Activated CD4-positive, alpha-beta T cell treated with anti-CD3 and anti-CD28 coated beads, Interleukin-2, amount 50 U/mL, for 1 hour (primary cell): ENCODE data around the gene APOL6.
"Not testable (repeated sequence)": the region's sequence is repeated elsewhere in the genome, so short reads cannot be mapped to it uniquely, and the experiment has no call there.

ENCODE experiments used
- DNase-seq: peaks from one replicate; pipeline ENCODE4 v3.0.0-alpha.2; 2020

The APOL6 gene

GRCh38 chr22:35681454-35682052 lies 33.3 kb downstream of the APOL6 start:
- no peak for DNase-seq

DNA sequence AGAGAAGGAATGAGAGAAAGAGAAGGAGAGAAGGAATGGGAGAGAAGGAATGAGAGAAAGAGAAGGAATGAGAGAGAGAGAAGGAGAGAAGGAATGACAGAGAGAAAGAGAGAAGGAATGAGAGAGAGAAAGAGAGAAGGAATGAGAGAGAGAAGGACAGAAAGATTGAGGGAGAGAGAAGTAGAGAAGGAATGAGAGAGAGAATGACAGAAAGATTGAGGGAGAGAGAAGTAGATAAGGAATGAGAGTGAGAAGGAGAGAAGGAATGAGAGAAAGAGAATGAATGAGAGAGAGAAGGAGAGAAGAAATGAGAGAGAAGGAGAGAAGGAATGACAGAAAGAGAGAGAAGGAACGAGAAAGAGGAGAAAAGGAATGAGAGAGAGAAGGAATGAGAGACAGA lies 35.3 kb downstream of the APOL6 start:
- DNase-seq = no peak

- DNase-seq = no peak
Measured at GRCh38 chr22:35684270-35684700, 36.0 kb downstream of the APOL6 start.

- DNase-seq = no peak
Measured at GRCh38 chr22:35684732-35685131, 36.5 kb downstream of the APOL6 start.

DNA sequence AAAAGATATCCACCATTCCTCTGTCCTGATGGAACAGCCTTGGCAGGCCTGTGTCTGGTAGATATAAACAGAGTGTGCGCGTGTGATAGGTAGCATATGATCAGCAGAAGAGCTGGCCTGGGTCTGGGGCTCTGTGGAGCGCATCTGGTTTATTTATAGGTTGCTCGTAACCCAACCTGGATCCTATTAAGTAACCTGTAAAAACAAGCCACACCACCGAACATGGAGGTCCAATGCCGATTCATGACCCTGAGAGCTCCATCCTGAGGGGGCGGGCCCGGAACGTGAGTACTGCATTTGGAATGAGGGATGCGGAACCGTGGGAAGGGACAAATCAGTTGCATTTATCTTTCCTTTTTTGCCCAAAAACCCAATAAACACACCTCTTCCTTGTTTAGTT lies 37.5 kb downstream of the APOL6 start:
- no peak for DNase-seq

DNA sequence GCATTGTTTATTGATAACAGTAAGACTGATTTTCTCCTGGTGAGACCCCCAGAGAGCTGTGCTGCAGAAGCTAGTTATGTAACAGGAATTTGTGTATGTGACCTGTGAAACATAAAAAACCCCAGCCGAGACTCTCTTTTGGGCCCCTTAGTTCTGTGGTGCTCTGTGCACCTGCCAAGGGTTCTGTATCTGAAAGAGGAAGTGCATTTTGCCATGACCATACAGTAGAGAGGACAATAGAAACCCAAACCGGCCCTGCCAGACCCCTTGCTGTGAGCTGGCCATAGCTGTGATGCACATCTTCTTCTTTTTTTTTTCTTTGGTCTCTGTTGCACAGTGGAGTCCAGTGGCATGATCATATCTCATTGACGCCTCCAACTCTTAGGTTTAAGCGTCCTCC lies 38.1 kb downstream of the APOL6 start:
- no peak for DNase-seq

GRCh38 chr22:35687461-35687860 lies 39.2 kb downstream of the APOL6 start:
- DNase-seq = no peak

- no peak for DNase-seq
Measured at GRCh38 chr22:35688913-35689675, 40.8 kb downstream of the APOL6 start.

GRCh38 chr22:35690001-35690400 lies 41.8 kb downstream of the APOL6 start:
- no peak for DNase-seq

- DNase-seq = no peak
Measured at GRCh38 chr22:35695202-35695601, 47.0 kb downstream of the APOL6 start.

- DNase-seq = no peak
Measured at GRCh38 chr22:35697142-35697541, 48.9 kb downstream of the APOL6 start.

GRCh38 chr22:35699852-35700251 lies 51.6 kb downstream of the APOL6 start:
- not testable (repeated sequence) for DNase-seq

- DNase-seq = no peak
Measured at GRCh38 chr22:35703861-35704584, 55.8 kb downstream of the APOL6 start.

DNA sequence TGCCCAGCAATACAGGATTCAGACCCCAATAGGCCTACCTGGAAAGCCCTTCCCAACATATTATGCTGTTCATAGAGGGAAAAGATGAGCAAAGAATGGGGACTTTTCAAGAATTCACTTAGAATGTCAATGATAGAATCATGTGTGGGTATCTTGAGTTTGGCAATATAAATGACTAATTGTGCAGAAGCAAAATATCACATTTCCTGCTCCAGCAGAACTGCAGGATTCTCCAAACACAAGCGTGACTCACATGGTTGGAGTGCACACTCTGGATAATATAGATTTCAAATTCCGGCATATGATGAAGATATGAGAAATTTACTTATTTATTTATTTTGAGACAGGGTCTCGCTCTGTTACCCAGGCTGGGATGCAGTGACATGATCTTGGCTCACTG lies 56.9 kb downstream of the APOL6 start:
- no peak for DNase-seq

- no peak for DNase-seq
Measured at GRCh38 chr22:35708453-35708852, 60.2 kb downstream of the APOL6 start.

DNA sequence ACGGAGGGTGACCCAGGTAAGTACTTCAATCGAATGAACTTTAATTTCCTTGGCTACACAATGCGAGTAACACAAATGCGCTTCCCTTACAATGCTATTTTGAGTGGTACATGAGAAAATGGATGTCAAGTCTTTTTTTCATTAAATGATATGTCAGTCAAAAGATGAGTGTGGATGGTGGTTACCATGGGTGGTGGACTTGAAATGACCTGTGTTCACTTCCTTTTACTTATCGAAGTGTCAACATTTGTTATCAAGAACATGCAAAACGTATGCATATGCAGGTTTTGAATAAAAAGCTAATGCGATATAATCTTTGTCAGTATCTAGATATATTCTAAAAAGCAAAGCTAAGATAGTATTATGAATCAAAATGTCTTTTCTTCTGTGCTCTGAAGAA lies 60.7 kb downstream of the APOL6 start:
- no peak for DNase-seq

DNA sequence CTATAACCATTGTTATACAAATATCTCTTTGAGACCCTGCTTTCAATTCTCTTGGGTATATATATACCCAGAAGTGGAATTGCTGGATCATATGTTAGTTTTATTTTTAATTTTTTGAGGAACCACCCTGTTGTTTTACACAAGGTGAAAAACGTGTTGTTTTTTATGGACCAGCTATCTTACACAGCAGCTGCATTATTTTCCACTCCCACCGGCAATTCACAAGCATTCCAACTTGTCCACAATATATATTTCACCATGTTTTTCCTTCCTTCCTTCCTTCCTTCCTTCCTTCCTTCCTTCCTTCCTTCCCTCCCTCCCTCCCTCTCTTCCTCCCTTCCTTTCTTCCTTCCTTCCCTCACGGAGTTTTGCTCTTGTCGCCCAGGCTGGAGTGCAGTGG lies 63.1 kb downstream of the APOL6 start:
- no peak for DNase-seq

DNA sequence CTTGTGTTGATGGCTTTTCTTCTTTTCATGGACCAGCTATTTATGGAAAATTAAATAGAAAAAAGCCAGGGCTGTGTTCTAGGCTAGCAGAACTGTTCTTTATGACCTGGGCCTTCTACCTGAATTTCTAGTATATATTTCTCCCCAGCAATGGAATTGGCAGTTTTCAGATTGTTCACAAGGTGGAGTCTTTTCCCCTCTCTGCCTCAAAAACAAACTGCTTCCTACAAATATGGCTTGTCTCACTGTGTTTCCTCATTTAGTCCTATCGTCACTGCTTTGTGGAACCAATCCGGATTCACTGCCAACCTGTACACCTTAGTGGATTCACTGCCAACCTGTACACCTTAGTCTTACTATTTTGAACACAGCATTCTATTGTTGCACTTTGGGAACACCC lies 64.4 kb downstream of the APOL6 start:
- no peak for DNase-seq

- DNase-seq = no peak
Measured at GRCh38 chr22:35717572-35717971, 69.3 kb downstream of the APOL6 start, which contains the start of gene APOL5. TSS of gene APOL5 (plus strand) at chr22:35717872. CDS start at chr22:35717872, 0 bp downstream.
